Activated CD4-positive, alpha-beta T cell treated with anti-CD3 and anti-CD28 coated beads for 1 hour (primary cell): ENCODE data around the gene APBA3.
A peak's percentile ranks its signal among the peaks of the same experiment; 100 is the strongest.

Experiments
- DNase-seq: peaks from one replicate; pipeline ENCODE4 v3.0.0-alpha.2; 2020

APBA3 gene

GRCh38 chr19:3761382-3762129, at the start of gene APBA3:
TSS of gene APBA3 (minus strand) at chr19:3761692. CDS start at chr19:3760264, 1,428 bp downstream.
- DNase-seq, result peak; percentile 94

GRCh38 chr19:3810708-3811355, 49.3 kb upstream of the APBA3 start:
- DNase-seq, result no peak

GRCh38 chr19:3809881-3810707, 48.6 kb upstream of the APBA3 start:
- DNase-seq, result no peak

GRCh38 chr19:3808420-3809143, 47.1 kb upstream of the APBA3 start:
- DNase-seq, result no peak

GRCh38 chr19:3807574-3808354, 46.3 kb upstream of the APBA3 start:
- no peak for DNase-seq

GRCh38 chr19:3807131-3807480, 45.6 kb upstream of the APBA3 start:
- DNase-seq, result no peak

- DNase-seq, result no peak
These were observed 44.4 kb upstream of the APBA3 start for GRCh38 chr19:3805859-3806258.

GRCh38 chr19:3804429-3804828, 42.9 kb upstream of the APBA3 start:
- DNase-seq, result no peak

GRCh38 chr19:3803986-3804385, 42.5 kb upstream of the APBA3 start:
- DNase-seq, result no peak

GRCh38 chr19:3803114-3803888, 41.8 kb upstream of the APBA3 start:
- no peak for DNase-seq

GRCh38 chr19:3801412-3802096, 40.1 kb upstream of the APBA3 start:
- DNase-seq, result peak; percentile 38

- DNase-seq, result no peak
These were observed 39.5 kb upstream of the APBA3 start for GRCh38 chr19:3800996-3801395.

GRCh38 chr19:3798137-3798536, 36.6 kb upstream of the APBA3 start:
- no peak for DNase-seq

GRCh38 chr19:3796358-3796757, 34.9 kb upstream of the APBA3 start:
- DNase-seq, result no peak

GRCh38 chr19:3793799-3794198, 32.3 kb upstream of the APBA3 start:
- DNase-seq, result no peak

GRCh38 chr19:3792114-3792513, 30.6 kb upstream of the APBA3 start:
- no peak for DNase-seq

GRCh38 chr19:3790941-3791340, 29.4 kb upstream of the APBA3 start:
- no peak for DNase-seq

- DNase-seq, result no peak
These were observed 28.8 kb upstream of the APBA3 start for GRCh38 chr19:3790209-3790734.

- no peak for DNase-seq
These were observed 27.7 kb upstream of the APBA3 start for GRCh38 chr19:3788996-3789778.
